ENCODE data around the gene CRACR2A.

GRCh38 chr12:3596703-3597415 lies 156.1 kb downstream of the CRACR2A start:
- TF ChIP-seq POLR2A (IDR thresholded peaks at IDR 0.05) (no peak), CTCF (IDR thresholded peaks at IDR 0.05) (no peak)

Data from right lobe of liver (tissue), 4 donors.